NCI-H510A (cell line): ENCODE results near the gene ZBTB20.

Experiments used
- DNase-seq: peaks from one replicate; lab custom pipeline; 2025; lab: John Stamatoyannopoulos, UW

ZBTB20 gene

DNA sequence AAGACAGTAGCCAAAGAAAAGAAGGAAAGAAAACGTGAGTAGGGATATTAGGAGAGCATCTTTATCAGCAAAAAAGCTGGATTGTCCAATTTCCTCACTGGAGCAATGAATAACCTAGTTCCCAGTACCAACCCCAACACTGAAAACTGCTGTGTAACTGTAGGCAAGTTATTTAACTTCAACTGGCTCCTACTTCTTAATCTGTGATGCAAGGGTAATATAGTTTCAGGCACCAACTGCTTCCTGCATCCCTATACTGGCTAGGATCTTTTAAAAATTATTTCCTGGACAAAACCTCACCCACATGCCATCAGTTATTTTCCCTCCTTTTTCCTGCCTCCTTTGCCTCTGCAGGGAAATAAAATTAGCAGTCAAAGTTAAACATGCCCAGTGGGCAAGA is 59.6 kb downstream of the ZBTB20 start:
- no peak for DNase-seq

- DNase-seq = no peak
These were observed 60.7 kb downstream of the ZBTB20 start for GRCh38 chr3:115086344-115086743.

GRCh38 chr3:115085197-115085865 is 61.8 kb downstream of the ZBTB20 start:
- DNase-seq = no peak

DNA sequence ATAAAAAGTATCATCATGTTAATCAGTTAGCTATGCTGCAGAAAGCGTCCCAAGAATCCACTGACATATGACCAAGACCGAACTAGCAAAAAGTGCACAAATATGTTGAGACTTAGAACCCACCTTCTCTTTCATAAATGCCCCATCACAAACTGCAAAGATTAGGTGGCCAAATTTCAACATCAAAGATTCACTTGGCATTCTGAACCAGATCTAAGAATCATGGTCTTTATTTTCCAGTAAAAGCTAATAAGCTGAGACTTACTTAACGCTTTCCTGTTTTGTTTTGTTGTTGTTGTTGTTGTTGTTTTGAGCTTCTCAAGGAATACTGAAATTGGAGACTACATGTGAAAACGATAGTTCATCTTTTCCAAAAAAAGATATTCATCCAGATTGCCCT is 62.4 kb downstream of the ZBTB20 start:
- DNase-seq = no peak

GRCh38 chr3:115082260-115082659 is 64.8 kb downstream of the ZBTB20 start:
- no peak for DNase-seq

DNA sequence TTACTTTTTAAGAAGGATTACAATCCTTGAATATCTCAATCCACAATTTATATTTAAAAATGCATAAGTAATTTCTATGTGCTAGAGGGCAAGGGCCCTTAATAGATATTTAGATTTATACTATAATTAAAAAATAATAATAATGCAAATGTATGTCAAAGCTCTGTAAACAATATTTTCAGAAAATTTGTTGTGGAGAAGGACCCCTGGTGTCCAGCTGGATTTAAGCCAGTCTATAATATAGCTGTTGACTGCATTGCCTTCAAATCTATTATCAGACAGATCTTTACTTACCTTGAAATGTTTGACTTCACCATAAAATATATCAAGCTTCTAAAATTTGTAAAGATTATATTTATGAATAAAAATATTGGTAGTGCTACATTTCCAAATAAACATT is 65.6 kb downstream of the ZBTB20 start:
- no peak for DNase-seq

DNA sequence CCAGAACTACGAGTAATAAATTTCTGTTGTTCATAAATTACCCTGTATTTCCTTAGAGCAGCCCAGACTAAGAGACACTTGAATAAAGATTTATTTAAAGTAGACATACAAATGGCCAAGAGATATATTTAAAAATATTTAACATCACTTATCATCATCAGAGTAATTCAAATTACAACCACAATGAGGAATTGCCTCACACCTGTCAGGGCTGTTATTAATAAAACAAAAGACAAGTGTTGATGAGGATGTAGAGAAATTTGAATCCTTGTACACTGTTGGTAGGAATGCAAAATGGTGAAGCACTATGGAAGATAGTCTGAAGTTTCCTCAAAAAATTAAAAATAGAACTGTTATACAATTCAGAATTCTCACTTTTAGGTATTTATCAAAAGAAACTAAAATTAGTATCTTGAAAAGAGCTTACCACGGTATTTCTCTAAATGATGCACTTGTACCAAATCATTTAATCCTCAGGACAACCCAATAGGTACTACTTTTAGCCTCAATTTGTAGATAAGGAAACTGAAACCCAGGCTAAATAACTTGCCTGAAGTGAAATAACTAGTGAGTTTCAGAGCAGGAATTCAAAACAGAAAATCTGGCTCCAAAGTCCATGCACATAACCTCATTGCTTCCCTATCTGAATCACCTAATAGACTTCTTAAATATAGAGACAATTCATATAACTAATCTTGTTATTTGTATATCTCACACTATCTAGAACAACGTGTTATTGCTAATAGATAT is 69.4 kb downstream of the ZBTB20 start:
- no peak for DNase-seq

DNA sequence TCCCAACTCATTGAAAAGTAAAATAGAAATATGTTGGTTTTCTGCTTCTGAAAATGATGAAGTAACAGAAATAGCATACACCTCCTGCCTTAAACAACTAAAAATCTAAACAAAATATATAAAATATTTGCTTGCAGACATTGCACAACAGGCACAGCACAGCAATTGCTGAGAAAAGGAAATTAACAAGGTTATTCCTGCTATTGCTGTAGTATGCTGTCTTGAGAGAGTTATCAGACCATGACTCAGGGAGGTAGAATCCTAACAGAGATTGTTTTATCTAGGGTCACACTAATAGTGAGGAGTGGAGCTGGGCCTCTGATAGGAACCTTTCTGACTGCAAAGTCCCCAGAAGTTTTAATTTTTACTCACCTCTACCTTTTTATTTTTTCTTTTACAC is 72.6 kb downstream of the ZBTB20 start:
- no peak for DNase-seq

DNA sequence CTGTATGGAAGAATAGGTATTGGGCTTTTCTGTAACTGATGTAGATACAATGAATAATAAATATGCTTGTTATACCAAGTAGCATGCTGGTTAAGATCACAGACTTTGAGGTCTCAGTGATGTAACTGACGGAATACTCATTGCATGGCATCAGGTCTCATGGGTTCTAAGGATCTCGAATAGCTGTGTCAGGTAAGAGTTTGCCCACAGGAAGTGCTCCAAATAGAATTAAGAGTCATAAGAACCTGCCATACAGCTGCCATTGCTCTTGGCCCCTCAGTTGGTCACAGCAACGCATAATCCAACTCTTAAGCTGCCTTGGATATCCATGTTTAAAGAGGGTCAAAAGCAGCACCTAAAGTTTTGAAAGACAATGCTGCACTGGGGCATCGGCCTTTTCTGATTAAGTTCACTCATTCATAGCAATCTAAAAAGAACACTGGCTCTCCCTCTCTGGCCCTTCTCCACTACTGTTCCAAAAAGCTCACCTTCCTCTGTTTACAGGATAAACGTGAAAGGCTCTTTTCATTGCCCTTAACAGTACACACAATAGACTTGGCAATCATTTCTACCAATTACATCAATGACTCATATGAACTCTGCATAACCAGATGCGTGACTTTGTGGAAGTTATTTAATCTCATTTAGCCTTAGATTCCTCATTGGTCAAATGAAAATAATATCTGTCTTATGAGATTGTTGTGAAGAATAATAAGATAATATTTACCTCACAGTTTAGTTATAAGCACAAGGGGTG is 74.6 kb downstream of the ZBTB20 start:
- DNase-seq = no peak

- no peak for DNase-seq
These were observed 75.5 kb downstream of the ZBTB20 start for GRCh38 chr3:115071601-115072000.

DNA sequence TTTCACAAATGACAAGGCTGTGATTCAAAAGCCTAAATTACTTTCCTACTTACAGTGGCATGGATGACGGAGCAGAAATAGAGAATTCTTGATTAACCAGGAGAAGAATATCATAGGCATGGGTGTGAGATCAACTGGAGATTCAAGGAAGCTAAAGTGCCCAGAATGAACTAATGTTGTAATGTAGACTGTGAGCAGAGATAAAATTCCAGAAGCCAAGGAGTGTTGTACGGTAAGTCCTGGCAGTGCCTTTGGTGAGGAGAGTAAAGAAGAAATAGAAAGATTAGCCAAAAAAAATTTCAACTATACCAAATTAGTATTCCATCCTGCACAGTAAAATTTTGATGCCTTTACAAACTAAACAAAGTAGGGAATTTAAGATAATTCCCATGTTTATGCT is 75.9 kb downstream of the ZBTB20 start:
- DNase-seq = no peak

GRCh38 chr3:115068799-115069198 is 78.3 kb downstream of the ZBTB20 start:
- DNase-seq = no peak

DNA sequence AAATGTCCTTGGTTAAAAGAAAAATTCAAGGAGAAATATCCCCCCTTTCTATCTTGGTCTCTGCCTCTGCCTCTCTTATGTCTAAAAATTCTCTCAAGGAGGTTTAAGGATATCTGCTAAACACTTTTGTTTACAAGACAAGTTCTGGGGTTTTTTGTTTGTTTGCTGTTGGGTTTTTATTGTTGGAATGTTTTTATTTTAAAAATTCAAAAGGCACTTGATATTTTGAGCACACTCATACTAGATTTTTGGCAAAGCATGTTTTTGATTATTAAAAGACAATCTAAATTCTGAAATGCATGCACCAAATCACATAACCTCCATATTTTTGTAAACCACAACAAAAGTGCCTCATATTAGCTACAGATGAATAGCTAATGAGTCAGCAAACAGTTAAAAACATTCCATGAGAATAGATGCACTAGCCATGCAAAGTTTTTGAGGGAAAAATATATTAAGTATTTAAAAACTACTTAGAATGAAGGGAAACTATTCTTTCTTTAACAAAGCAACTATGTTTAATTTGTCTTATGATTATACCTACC is 84.6 kb downstream of the ZBTB20 start:
- no peak for DNase-seq

DNA sequence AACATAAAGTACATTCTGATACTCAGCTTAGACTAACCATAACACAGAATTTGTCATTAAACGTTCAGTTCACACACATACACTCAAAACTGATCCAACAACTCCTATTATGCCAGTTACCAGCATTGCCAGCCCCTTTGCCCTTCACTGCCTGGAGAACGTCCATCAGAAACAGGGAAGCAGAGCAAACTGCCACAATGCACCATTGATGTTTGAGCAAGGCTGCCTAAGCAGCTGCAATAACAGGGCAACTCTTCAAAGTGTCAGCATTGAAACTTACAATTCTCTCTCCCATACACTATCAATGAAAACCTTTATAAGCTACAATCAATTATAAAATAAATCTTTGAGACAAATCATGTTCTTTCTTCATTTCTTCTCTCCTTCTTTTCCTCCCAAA is 85.1 kb downstream of the ZBTB20 start:
- DNase-seq = no peak

GRCh38 chr3:115052906-115053305 is 94.2 kb downstream of the ZBTB20 start:
- no peak for DNase-seq

DNA sequence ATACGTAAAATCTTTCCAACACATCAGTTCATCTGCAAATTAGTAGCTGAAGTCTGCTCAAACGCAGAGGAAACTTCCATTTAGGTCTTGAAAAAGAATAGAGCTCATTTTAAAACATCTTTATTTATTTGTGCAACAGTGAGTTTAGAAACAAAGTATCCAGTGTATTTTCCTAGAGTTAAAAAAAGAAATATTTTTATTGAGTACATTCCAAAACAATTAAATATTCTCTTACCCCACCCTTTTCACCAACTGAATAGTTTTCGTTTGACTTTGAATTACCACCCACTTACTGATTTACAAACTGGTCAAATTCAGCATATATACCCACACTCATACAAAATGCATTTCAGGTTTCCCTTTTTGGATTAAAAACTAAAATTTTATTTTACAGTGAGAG is 104.7 kb downstream of the ZBTB20 start:
- DNase-seq = no peak

- no peak for DNase-seq
These were observed 106.3 kb downstream of the ZBTB20 start for GRCh38 chr3:115040673-115041286.

DNA sequence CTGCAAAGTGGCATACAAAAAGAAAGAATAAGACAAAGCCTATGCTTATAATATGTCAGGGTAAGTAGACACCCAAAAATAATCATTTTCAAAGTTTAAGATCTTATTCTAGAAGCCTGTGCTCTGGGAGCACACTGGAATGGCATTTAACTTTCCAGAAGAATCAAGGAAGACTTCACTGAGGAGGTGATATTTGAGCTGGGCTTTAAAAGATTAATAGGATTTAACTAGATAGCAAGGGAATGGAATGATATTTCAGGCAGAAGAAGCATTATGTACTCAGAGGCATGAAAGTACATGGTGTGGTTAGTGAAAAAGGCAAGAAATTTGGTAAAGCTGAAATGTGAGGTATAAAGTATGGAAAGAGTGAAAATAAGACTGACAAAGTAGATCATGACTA is 106.8 kb downstream of the ZBTB20 start:
- DNase-seq = no peak

- no peak for DNase-seq
These were observed 108.3 kb downstream of the ZBTB20 start for GRCh38 chr3:115038817-115039216.

GRCh38 chr3:115022835-115023398 is 124.2 kb downstream of the ZBTB20 start:
- no peak for DNase-seq

GRCh38 chr3:115022199-115022598 is 124.9 kb downstream of the ZBTB20 start:
- no peak for DNase-seq

DNA sequence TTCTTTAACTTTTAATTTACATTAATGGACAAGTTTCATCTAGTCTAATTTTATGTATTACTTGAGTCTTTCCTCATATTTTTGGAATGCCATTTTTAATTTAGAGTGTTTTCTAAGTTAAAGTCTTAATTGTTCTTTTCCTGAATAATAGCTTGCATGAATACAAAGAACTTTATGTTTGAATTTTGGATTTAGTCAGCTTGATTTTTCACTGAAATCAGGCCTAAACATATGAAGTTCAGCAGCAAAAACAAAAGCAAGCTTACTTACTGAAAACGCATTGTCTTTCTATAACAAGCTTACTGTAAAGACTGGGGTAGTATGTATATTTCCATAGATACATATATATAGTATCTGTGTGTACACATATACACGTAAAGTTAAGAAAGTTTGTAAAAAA is 126.0 kb downstream of the ZBTB20 start:
- DNase-seq = no peak
